Mesenteric fat pad (tissue), 1 donor: ENCODE measurements around the gene ZBTB7A. TPM values are rescaled to one million over a fixed set of nuclear protein-coding genes. Genes with fewer than 3 reads are reported as not detected.
"Not testable (repeated sequence)": the region's sequence is repeated elsewhere in the genome, so short reads cannot be mapped to it uniquely, and the experiment has no call there.

ENCODE experiments used
- DNase-seq: peaks from one replicate; pipeline ENCODE4 v3.0.0-alpha.2; 2020; ENCODE audit warnings: low spot score
- total RNA-seq: library from RNA; stranded (reverse); fragmentation: NEBNext Ultra II Directional; extraction: Animal tissue kit (Norgen Biotek cat#: 25700); gene quantifications from one replicate; pipeline ENCODE4 v1.2.1, GENCODE V29; 2021
- donor health status: DM: yes; HTN: yes; CAD: no.

ZBTB7A gene
- total RNA-seq, 1 donor from 2014 or later: 51.2 TPM

GRCh38 chr19:4018775-4019504, 47.8 kb downstream of the ZBTB7A start:
- DNase-seq: peak; percentile 77

GRCh38 chr19:4018140-4018613, 48.5 kb downstream of the ZBTB7A start:
- peak; percentile 89 for DNase-seq

DNA sequence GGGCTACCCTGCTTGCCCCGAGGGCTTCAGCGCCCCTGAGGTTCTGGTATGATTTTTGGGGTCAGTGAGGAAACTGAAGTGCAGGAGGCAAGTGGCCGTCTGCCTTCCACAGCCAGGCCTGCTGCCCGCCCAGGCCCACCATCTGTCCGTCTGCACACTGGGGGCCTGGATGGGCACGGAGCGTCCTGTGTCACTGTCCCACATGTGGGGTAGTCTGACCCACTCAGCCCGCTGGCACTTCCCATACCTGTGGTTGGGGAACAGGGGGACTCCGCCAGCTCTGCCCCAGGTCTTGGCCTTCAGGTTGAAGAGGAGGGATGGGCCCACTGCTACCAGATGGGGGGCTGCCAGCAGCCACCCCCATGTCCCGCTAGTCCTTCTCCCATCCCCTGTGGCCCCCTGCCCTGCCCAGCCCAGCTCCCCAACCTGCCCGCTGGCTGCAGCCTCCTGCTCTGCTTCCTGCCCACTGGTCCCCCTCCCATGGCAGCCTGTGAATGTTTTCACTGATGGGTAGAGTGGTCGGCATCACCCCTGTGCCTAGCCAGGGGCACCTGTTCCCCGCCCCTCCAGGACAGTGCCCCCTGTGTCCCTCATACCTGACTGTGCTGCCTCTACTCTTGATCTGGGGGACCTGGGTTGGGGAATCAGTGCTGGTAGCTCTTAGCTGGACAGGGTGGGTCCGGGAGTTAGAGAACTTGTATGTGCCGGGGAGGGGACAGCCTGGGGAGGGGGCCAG, 49.6 kb downstream of the ZBTB7A start:
- no peak for DNase-seq

DNA sequence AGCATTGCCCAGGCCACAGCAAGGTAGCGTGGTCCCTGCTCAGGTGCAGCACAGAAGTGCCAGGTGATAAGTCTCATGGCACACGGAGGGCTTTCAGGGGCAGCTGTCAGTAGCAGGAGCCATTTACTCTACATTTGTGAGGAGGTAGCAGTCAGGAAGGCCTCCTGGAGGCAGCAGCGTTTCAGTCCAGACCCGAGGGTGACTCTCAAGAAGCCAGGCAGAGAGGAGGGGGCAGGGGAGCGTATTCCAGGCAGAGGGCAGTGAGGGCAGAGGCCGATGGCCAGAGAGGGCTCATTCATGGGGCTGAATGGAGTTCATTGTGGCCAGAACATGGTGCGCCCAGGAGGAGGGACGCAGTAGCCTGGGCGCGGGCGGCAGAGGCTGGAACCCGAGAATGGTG, 50.2 kb downstream of the ZBTB7A start:
- no peak for DNase-seq

GRCh38 chr19:4015705-4016402, 50.8 kb downstream of the ZBTB7A start:
- DNase-seq: no peak

GRCh38 chr19:4014541-4015491, 51.9 kb downstream of the ZBTB7A start:
- DNase-seq: no peak

DNA sequence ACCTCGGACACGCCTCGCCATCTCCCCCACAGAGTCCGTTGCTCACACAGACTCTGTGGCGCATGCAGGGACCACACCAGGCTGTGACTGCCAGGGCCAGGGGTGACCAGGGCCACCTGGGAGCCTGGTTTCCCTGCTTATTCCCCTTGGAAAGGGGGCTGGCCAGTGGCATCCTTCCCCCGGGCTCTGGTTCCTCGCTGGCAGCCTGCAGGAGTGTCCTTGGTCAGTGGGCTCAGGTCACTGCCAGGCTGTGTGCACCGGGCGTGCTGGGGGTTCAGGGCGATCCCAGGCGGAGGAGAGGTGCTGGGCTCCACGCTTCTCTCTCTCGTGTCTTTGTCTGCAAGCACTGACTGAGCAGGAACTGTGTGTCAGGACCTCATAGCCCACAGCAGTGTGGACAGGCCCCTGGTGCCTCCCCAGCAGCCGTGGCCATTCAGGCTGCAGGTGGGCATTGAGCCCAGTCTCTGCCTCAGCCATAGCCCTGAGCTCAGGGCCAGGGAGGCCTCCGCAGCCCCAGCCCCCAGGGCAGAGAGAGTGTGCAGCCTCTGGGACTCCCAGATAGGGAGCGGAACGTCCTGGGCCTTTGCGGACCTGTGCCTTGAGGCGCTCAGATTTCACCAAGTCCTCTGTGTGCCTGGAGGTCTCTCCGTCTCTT, 52.7 kb downstream of the ZBTB7A start:
- no peak for DNase-seq

DNA sequence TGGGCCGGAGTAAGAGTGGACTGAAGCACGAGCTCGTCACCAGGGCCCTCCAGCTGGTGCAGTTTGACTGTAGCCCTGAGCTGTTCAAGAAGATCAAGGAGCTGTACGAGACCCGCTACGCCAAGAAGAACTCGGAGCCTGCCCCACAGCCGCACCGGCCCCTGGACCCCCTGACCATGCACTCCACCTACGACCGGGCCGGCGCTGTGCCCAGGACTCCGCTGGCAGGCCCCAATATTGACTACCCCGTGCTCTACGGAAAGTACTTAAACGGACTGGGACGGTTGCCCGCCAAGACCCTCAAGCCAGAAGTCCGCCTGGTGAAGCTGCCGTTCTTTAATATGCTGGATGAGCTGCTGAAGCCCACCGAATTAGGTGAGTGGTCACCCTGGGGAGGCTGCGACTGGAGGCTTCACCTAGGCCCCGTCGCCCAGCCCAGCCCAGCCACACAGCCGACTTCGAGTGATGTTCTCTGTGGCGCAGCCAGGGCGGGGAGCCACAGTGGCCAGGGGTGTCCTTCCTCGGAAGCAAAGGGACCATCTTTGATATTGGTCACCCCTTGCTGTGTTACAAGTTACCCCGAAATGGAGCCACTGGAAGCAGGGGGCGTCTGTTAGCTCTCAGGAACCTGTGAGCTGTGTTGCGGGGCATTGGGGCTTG, 53.6 kb downstream of the ZBTB7A start:
- no peak for DNase-seq

DNA sequence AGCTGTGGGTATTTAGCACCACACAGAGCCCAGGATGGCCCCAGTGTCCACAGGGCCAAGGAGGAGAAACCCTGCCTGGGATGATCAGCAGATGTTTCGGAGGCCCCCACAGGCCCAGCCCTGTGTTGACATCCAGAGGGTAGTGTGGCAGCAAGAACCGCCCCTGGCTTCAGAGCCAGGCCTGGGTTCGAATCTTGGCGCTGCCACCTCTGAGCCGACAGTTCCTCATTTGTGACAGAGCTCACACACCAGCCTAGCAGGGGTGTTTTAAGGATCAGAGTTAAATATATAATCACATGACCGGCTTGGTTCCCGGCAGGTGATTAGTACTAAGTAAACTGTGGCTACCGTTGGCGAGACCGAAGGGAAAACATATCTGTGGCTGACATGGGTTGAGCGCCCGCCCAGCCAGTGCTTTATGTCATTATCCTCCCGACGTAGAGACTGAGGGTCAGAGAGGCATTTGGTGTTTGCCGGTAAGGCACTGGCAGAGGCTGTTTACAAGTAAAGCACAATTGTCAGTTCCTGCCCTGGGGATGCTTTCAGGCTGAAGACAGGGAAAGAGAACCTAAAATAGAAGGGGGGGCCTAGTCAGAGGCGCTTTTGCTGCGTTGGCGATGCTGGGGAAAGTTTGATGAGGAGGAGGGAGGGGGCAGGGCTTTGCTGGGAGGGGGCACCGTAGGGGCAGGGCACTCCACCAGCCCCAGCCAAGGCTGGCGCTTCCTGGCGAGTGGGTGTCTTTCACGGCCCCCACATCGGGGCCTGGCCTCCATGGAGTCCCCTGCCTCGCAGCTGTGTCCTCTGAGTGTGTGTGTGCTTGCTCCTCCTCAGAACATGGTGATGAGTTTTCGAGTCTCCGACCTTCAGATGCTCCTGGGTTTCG, 54.4 kb downstream of the ZBTB7A start:
- DNase-seq: no peak

DNA sequence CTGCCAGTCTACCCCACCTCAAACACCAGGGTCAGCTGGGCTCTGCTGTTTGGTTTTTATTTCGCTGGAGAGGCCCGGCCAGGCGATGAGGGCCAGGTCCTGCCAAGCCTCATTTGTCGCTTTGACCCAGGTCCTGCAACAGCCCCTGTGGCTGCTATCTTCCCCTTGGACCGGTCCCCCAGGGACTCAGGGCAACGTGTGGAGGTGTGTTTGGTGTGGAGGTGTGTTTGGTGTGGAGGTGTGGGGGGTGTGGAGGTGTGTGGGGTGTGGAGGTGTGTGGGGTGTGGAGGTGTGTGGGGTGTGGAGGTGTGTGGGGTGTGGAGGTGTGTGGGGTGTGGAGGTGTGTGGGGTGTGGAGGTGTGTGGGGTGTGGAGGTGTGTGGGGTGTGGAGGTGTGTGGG, 55.3 kb downstream of the ZBTB7A start:
- not testable (repeated sequence) for DNase-seq

- no peak for DNase-seq
Measured at GRCh38 chr19:4010808-4011110, 55.9 kb downstream of the ZBTB7A start.

DNA sequence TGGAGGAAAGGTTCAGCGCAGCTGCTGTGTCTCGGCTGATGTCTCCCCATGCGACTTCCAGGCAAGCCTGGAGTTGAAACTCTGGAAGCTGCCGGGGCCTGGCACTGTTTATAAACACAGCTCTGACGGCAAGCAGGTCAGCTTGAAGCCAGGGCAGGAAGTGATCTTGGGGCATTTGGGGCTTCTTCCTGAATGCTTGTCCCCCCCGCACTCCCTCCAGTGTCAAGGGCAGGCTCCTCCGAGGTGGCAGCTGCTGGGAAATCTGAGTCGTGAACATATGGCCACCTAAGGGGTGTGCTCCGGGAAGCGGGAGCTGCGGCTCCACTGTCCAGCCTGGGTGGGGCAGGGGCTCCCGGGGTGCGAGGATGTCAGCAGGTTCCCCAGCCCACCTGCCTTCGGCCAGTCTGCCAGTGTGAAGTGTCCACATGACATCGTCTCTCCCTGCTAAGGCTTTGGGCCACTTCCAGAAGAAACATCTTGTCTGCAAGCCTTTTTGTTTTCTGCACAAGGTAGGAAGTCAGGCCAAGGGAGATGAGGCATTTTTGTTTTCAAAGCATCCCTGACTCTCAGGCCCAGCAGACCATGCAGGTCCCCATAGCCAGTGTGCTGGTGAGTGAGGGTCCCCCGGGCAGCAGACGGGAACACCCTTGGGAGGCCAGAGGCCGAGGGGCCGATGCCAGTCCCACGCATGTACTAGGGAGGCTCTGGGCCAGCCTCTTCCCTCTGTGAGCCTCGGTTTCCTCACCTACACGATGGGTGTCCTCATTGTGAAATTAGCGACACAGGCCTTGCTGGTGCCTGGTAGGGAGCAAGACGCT, 56.5 kb downstream of the ZBTB7A start:
- no peak for DNase-seq

DNA sequence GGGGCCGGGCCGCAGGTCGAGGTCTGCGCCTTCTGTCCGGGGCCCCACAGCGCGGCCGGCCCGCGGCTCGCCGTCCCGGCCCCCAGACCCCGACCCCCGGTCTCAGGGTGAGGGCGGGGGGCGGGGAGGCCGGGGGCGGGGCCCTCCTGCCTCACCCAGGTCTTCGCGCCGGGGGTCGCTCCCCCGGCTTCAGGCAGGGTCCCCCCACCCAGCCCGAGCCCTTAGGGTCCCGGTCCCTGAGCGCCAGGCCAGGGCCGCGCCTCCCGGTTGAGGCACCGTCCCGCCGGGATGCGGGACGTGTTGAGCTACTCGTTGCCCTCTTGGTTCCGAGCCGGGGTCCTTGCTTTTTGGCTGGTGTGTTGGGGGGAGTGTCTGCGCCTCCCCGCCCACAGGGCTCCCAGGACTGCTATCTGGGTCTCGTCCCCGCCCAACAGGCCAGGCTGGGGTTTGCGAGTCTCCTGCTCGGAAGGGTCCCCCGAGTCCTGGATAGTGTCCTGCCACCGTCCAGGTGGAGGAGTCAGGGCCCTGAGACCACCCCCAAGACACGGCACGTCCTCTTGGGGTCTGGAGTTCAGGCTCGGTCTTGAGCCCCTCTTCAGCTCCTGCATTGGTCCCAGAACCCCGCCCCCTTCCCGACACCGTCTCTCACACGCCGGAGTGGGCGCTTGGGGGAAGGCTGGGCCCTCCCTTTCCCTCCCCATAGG, 58.7 kb downstream of the ZBTB7A start:
- no peak for DNase-seq

DNA sequence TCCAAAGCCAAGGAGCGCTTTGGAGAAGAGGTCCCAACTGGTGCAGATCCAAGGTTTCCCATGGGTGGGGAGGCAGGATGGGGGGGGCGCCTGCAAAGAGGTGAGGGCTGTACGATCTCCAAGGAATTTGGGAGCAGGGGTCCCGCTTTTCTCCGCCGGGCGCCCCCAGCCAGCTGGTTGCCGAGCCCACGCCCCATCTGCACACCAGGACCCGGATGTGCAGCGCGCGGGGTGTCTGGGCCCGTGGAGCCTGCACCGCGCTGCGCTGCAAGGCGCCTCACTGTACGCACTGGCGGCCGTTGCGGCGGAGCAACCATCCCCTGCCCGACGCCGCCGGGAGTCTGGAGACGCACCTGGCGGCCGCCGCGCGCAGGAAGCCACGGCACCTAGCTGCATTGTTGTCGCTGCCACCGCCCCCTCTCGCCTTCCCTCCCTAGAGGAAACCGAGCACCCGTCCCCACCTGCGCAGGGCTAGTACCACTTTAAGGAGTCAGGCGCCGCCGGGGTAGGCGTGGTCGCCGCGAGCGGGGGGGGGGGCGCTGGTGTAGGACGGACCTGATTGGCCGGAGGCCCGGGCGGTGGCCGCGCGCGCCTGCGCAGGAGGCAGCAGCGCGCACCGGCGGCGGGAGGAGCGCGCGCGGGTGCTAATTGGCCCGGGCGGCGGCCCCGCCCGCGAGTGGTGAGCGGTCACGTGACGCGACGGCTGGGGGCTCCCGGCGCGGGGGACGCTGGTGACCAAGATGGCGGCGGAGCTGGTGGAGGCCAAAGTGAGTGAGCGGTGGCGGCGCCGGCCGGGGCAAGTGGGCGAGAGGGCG, 59.5 kb downstream of the ZBTB7A start, which contains the start of gene PIAS4:
Gene PIAS4 (plus strand): TSS at position 716 of the 815 bp plus-strand sequence. CDS start 25 bp downstream, at position 741.
- peak; percentile 99 for DNase-seq

GRCh38 chr19:4005436-4005835, 61.3 kb downstream of the ZBTB7A start:
- DNase-seq: not testable (repeated sequence)

GRCh38 chr19:4000798-4001197, 65.9 kb downstream of the ZBTB7A start:
- not testable (repeated sequence) for DNase-seq
